Uterus (tissue), 2 donors: ENCODE data around the gene TBC1D2B.

Experiments
- CTCF ChIP-seq, 4 experiments: fragments of 200-600 bp in 2 of 4; fragments of 450-650 bp in 2 of 4; sonication (generic) in 2 of 4; IDR thresholded peaks; one replicate each; pipeline ENCODE4 v1.5.1; 2016 to 2019; ENCODE audit warnings: antibody characterized with exemption in 4 of 4, mild to moderate bottlenecking in 2 of 4, moderate library complexity in 1 of 4
- POLR2A ChIP-seq, 2 donors: fragments of 450-650 bp; IDR thresholded peaks; one replicate each; pipeline ENCODE4 v1.6.1; 2016; ENCODE audit warnings: antibody characterized with exemption in 2 of 2, mild to moderate bottlenecking in 1 of 2, moderate library complexity in 1 of 2

- TF ChIP-seq POLR2A (IDR thresholded peaks at IDR 0.05) (no peak), CTCF (IDR thresholded peaks at IDR 0.05) (no peak)
Measured at GRCh38 chr15:78037779-78038305, 39.7 kb downstream of the TBC1D2B start.
